ENCODE data around the gene ADD2. TPM values are rescaled to one million over a fixed set of nuclear protein-coding genes. Genes with fewer than 3 reads are reported as not detected.

Gene ADD2
- 3.4 TPM for total RNA-seq

DNA sequence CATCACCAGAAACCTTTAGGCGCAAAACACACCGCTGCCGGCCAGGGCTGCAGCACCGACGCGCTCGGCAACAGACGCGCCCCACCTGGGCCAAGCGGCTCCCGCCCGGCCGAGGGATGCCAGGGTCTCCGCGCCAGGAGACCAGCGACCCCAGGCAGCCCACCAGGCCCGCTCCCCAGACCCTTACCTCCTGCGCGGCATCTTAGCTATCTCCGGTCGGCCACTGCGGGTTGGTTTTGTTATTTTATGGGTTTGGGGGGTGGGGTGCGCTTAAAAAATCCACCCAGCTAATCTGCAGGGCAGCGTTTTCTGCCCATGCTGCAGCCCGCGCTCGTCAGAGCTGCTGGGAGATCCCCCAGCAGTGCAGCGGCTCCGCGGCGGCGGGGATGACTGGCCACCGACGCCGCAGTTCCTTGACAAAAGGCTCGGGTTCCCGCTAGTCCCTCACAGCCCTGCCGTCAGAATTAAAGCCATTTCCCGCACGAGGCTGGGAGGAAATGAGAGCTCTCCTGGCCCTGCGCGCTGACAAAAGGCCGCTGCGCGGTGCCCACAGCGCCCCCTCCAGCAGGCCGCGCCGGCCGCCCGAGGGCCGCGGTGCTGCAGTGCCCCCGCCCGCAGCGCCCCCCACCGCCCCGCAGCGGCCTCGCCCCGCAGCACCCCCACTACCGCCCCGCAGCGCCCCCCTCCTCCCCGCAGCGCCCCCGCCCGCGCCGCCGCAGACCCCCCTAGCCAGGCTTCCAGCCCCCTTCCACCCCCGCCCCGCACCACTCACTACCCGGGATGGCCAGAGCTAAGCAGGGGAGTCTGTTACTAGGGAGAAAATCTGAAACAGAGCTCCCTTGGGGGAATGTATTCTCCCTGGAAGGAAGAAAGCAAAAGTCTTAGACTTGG, at the start of gene ADD2:
ADD2 (minus strand) TSS at position 502 of the 891 bp plus-strand sequence. CDS start 61,792 bp downstream, outside the sequence.
- DNase-seq (ENCODE audit: extremely low spot score in 2 of 2) = no peak
- H3K4me1 ChIP-seq = peaks cover 14% of the 10 kb centered on the region
- H3K36me3 ChIP-seq = no peaks in the 10 kb centered on the region
- H3K9me3 ChIP-seq = no peaks in the 10 kb centered on the region
- H3K27me3 ChIP-seq = peaks cover 3% of the 10 kb centered on the region
- intact Hi-C loops (cut with DNase I) = no loop called here
- TF ChIP-seq POLR2AphosphoS5 (IDR thresholded peaks at IDR 0.05; ENCODE audit: insufficient read depth in 1 of 2, low read depth in 1 of 2) (no peak), CTCF (IDR thresholded peaks at IDR 0.05) (no peak), POLR2A (IDR thresholded peaks at IDR 0.05) (no peak)
- no peak within 1 kb of the TSS for H3K27ac ChIP-seq
- H3K4me3 ChIP-seq = peak within 1 kb of the TSS; percentile 42 to 49

- intact Hi-C loops (cut with DNase I) = no loop called here
- TF ChIP-seq POLR2A (IDR thresholded peaks at IDR 0.05) (no peak), CTCF (IDR thresholded peaks at IDR 0.05) (no peak), POLR2AphosphoS5 (IDR thresholded peaks at IDR 0.05; ENCODE audit: insufficient read depth in 1 of 2, low read depth in 1 of 2) (no peak)
- no peak overlapping the region for H3K4me3 ChIP-seq
- no peaks in the 10 kb centered on the region for H3K9me3 ChIP-seq
- H3K4me1 ChIP-seq = no peaks in the 10 kb centered on the region
- no peaks in the 10 kb centered on the region for H3K27me3 ChIP-seq
- H3K27ac ChIP-seq = no peak overlapping the region
- no peak for DNase-seq (ENCODE audit: extremely low spot score in 2 of 2)
- no peaks in the 10 kb centered on the region for H3K36me3 ChIP-seq
Measured at GRCh38 chr2:70817284-70817954, 49.4 kb upstream of the ADD2 start.

DNA sequence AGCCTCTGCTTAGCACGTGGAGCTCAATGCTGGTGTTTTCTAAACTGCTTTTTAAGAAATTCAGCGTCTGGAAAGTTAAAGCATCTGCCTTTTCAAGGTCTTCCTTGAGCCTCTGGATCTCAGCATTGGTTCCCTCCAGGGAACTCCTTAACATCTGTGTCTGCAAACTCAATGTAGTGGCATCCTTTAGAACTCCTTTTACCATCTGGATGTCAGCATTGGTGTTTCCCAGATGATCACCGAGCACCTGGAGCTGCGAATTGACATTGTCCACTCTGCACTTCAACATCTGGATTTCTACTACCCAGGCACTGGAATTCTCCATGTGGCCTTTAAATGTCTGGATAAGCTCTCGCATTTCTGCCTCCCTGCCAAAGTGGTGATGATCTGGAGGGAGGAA, 48.7 kb upstream of the ADD2 start:
- Histone ChIP-seq H3K27me3 (no peaks in the 10 kb centered on the region), H3K36me3 (no peaks in the 10 kb centered on the region), H3K9me3 (no peaks in the 10 kb centered on the region), H3K4me3 (no peak overlapping the region), H3K27ac (no peak overlapping the region), H3K4me1 (no peaks in the 10 kb centered on the region)
- TF ChIP-seq POLR2AphosphoS5 (IDR thresholded peaks at IDR 0.05; ENCODE audit: insufficient read depth in 1 of 2, low read depth in 1 of 2) (no peak), CTCF (IDR thresholded peaks at IDR 0.05) (no peak)
- no peak for DNase-seq (ENCODE audit: extremely low spot score in 2 of 2)
- intact Hi-C loops (cut with DNase I) = no loop called here

DNA sequence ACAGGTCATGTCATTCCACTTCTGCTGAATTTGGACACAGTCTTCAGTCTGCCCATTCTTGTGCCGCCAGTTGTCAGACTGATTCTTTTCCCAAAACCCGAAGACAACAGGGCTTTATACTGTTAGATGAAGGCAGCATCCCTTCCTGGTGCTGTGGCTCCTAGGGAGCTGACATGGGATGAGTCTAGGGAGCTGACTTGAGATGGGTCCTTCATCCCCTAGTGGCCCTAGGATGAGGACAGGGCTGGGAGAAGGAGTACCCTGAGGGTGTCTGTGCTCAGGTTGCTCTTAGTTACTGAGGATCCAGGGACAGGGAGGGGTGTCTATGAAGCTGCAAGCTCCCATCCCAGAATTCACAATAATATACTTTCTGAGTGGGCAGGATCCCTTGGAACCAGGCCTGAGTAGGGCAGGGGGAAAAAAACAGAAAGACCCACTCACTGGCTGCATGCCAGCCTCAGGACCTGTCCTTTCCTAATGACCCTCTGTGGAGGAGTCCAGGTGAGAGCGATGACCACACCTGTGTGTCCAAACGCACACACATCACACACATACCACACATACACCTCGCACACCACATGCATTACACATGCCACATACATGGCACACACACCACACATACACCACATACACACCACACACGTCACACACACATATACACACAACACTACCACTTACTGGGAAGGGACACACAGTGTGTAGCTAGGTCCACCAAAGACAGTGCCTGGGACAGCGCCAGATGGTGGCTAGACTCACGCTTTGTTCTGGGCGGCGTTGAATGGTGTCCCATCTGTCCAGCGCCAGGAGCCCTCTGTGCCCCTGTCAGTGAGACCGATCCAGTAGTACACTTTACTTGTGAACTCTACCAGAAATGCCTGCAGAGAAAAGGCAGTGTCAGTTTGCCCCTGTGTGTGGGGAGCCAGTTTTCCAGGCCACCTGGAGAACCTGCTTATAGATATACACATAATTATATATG, 41.3 kb upstream of the ADD2 start:
- H3K36me3 ChIP-seq = no peaks in the 10 kb centered on the region
- peak in 1 of 2 donors; percentile 67 for DNase-seq (ENCODE audit: extremely low spot score in 2 of 2)
- H3K4me3 ChIP-seq = no peak overlapping the region
- H3K4me1 ChIP-seq = no peaks in the 10 kb centered on the region
- no peak for TF ChIP-seq POLR2AphosphoS5 (IDR thresholded peaks at IDR 0.05; ENCODE audit: insufficient read depth in 1 of 2, low read depth in 1 of 2)
- TF ChIP-seq POLR2A (IDR thresholded peaks at IDR 0.05) = no peak
- TF ChIP-seq CTCF (IDR thresholded peaks at IDR 0.05) = no peak
- no peak overlapping the region for H3K27ac ChIP-seq
- intact Hi-C loops (cut with DNase I) = no loop called here
- H3K9me3 ChIP-seq = no peaks in the 10 kb centered on the region
- H3K27me3 ChIP-seq = no peaks in the 10 kb centered on the region
